GM13976 (cell line): ENCODE data around the gene PCDHGA2.
A peak's percentile ranks its signal among the peaks of the same experiment; 100 is the strongest.

Experiments
- DNase-seq: peaks from one replicate; pipeline ENCODE4 v3.0.0; 2012; ENCODE audit warnings: low spot score
- in situ Hi-C: fragments of 300-500 bp; cut with MboI; formaldehyde crosslinking; loops from one replicate; pipeline ENCODE4 v1.12.0; 2022; ENCODE audit warnings: low sequenced_read_pairs, mixed read lengths, inconsistent platforms; ENCODE audit not compliant: unreplicated experiment
- TF ChIP-seq, protein P1 (sequence below): IDR thresholded peaks from 2 replicates; pipeline ENCODE4 v1.5.1; 2012; ENCODE audit warnings: borderline replicate concordance, mild to moderate bottlenecking; ENCODE audit not compliant: insufficient read depth; ENCODE audit errors: extremely low read depth, missing control alignments, control extremely low read depth

PCDHGA2 gene

DNA sequence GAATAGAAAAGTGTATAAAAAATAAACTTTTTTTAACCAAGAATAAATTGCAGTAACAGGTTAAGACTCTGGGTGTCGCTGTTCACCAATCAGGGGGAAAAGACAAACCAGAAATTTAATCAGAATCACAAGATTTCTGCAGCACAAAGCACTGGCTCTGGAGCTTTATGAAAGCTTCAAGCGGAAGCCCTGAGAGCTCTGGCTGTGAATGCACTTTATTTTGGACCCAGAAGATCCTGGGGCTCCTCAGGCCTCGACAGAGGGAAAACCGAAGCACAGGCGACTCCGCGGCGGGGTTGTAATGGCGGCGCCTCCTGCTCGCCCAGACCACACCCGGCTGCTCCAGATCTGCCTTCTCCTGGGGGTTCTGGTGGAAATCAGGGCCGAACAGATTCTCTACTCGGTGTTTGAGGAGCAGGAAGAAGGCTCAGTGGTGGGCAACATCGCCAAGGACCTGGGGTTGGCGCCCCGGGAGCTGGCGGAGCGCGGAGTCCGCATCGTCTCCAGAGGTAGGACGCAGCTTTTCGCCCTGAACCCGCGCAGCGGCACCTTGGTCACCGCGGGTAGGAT, 16.4 kb downstream of the PCDHGA2 start, which contains the start of gene PCDHGA4:
Gene PCDHGA4 (plus strand): TSS at position 122 of the 570 bp plus-strand sequence. CDS start 87 bp downstream, at position 209.
- in situ Hi-C loops = no loop called here
- TF ChIP-seq, protein P1, sequence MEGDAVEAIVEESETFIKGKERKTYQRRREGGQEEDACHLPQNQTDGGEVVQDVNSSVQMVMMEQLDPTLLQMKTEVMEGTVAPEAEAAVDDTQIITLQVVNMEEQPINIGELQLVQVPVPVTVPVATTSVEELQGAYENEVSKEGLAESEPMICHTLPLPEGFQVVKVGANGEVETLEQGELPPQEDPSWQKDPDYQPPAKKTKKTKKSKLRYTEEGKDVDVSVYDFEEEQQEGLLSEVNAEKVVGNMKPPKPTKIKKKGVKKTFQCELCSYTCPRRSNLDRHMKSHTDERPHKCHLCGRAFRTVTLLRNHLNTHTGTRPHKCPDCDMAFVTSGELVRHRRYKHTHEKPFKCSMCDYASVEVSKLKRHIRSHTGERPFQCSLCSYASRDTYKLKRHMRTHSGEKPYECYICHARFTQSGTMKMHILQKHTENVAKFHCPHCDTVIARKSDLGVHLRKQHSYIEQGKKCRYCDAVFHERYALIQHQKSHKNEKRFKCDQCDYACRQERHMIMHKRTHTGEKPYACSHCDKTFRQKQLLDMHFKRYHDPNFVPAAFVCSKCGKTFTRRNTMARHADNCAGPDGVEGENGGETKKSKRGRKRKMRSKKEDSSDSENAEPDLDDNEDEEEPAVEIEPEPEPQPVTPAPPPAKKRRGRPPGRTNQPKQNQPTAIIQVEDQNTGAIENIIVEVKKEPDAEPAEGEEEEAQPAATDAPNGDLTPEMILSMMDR = no peak
- no peak for DNase-seq

DNA sequence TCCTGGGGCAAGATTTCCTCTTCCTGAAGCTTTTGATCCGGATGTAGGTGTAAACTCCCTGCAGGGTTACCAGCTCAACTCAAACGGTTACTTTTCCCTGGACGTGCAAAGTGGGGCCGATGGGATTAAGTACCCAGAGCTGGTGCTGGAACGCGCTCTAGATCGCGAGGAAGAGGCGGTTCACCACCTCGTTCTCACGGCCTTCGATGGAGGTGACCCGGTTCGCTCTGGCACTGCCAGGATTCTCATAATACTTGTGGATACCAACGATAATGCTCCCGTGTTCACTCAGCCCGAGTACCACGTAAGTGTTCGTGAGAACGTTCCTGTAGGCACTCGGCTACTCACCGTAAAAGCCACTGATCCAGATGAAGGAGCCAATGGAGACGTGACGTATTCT, 17.1 kb downstream of the PCDHGA2 start:
- in situ Hi-C loops = no loop called here
- DNase-seq = no peak
- TF ChIP-seq, protein P1 = no peak

DNA sequence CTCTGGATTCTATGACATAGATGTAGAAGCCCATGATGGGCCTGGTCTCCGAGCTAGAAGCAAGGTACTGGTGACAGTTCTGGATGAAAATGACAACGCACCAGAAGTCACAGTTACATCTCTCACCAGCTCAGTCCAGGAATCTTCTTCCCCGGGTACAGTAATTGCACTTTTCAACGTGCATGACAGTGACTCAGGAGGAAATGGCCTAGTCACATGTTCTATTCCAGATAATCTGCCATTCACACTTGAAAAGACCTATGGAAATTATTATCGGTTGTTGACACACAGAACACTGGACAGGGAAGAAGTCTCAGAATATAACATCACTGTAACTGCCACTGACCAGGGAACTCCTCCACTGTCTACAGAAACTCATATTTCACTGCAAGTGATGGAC, 17.6 kb downstream of the PCDHGA2 start:
- TF ChIP-seq, protein P1 = no peak
- in situ Hi-C loops = no loop called here
- no peak for DNase-seq

DNA sequence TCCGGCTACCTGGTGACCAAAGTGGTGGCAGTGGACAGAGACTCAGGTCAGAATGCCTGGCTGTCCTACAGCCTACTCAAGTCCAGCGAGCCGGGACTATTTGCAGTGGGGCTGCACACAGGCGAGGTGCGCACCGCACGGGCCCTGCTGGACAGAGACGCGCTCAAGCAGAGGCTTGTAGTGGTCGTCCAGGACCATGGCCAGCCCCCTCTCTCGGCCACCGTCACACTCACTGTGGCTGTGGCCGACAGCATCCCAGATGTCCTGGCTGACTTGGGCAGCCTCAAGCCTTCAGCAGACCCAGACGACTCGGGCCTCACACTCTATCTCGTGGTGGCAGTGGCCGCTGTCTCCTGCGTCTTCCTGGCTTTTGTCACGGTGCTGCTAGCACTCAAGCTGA, 18.4 kb downstream of the PCDHGA2 start:
- DNase-seq = no peak
- TF ChIP-seq, protein P1 = no peak
- in situ Hi-C loops = no loop called here

DNA sequence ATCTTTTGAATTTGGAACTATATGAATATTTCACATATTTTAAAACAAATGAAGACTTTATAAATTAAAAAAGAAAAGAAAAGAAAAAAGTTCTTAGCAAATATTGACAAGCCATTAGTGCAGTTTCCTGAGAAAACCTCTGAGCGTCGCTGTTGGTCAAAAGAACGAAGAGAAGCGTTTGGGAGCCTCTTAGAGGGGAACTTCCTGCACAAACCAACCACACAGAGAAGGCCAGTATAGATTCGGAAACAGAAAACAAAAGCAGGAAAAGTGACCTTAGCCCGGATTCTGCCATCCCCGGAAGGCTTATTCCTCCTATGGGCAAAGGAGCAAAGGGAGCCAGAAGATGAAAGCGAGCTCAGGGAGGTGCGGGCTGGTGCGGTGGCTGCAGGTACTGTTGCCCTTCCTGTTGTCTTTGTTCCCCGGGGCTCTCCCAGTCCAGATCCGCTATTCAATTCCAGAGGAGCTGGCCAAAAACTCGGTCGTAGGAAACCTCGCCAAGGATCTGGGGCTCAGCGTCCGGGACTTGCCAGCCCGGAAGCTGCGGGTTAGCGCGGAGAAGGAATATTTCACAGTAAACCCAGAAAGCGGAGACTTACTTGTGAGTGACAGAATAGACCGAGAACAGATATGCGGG, 21.3 kb downstream of the PCDHGA2 start, which contains the start of gene PCDHGB2:
Gene PCDHGB2 (plus strand): TSS at position 205 of the 637 bp plus-strand sequence. CDS start 142 bp downstream, at position 347.
- DNase-seq = peak; percentile 73
- in situ Hi-C loops = no loop called here
- TF ChIP-seq, protein P1 = no peak

DNA sequence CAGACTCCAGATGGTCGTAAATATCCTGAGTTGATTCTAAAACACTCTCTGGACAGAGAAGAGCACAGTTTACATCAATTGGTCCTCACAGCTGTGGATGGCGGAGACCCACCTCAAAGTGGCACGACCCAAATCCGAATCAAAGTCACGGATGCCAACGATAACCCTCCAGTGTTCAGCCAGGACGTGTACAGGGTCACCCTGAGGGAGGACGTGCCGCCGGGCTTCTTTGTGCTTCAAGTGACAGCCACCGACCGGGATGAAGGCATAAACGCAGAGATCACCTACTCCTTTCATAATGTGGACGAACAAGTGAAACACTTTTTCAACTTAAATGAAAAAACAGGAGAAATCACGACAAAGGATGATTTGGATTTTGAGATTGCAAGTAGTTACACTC, 22.1 kb downstream of the PCDHGA2 start:
- in situ Hi-C loops = no loop called here
- TF ChIP-seq, protein P1 = no peak
- DNase-seq = no peak
